GM12875 (cell line): Measurements from ENCODE around the gene IFNL3.
"Not testable (repeated sequence)": the region's sequence is repeated elsewhere in the genome, so short reads cannot be mapped to it uniquely, and the experiment has no call there.

ENCODE experiments used
- H3K4me3 ChIP-seq: one replicate; pipeline ENCODE4 v1.5.1; 2011; ENCODE audit warnings: low read depth, low read length, control low read depth
- CTCF ChIP-seq: IDR thresholded peaks from 2 replicates; pipeline ENCODE4 v1.5.1; 2011; ENCODE audit warnings: low read depth, mild to moderate bottlenecking, control low read depth, inconsistent platforms, low read length, moderate library complexity, borderline replicate concordance; ENCODE audit not compliant: insufficient read depth

Gene IFNL3

GRCh38 chr19:39251081-39251480 lies 6.3 kb upstream of the IFNL3 start:
- no peak for TF ChIP-seq CTCF
- no peak overlapping the region for H3K4me3 ChIP-seq

GRCh38 chr19:39248806-39249205 lies 4.0 kb upstream of the IFNL3 start, which contains the start of gene IFNL4:
IFNL4 (minus strand) TSS chr19:39248856.
- H3K4me3 ChIP-seq = no peak within 1 kb of the TSS

GRCh38 chr19:39247701-39248664 lies 3.2 kb upstream of the IFNL3 start:
- no peak overlapping the region for H3K4me3 ChIP-seq
- no peak for TF ChIP-seq CTCF

More at GRCh38 chr19:39248806-39249205, 4.0 kb upstream of the IFNL3 start, which contains the start of gene IFNL4:
- TF ChIP-seq CTCF = no peak

- no peak overlapping the region for H3K4me3 ChIP-seq
- TF ChIP-seq CTCF = no peak
Measured at GRCh38 chr19:39246951-39247669, 2.3 kb upstream of the IFNL3 start.

GRCh38 chr19:39245166-39245565 lies 360 bp upstream of the IFNL3 start:
- H3K4me3 ChIP-seq = not testable (repeated sequence)

GRCh38 chr19:39243741-39244140 lies 1.1 kb downstream of the IFNL3 start:
- H3K4me3 ChIP-seq = not testable (repeated sequence)

- no peak for TF ChIP-seq CTCF
Measured at GRCh38 chr19:39240421-39240820, 4.4 kb downstream of the IFNL3 start.

GRCh38 chr19:39238944-39239343 lies 5.9 kb downstream of the IFNL3 start:
- TF ChIP-seq CTCF = no peak
- H3K4me3 ChIP-seq = no peak overlapping the region

More at GRCh38 chr19:39240421-39240820, 4.4 kb downstream of the IFNL3 start:
- no peak overlapping the region for H3K4me3 ChIP-seq
